Measurements from ENCODE around the gene MARCHF9. TPM values are rescaled to one million over a fixed set of nuclear protein-coding genes. Genes with fewer than 3 reads are reported as not detected.

Gene MARCHF9
- total and polyA plus RNA-seq, 2 donors (not counting 1 experiment from before 2014, with no cell fraction given), result 81.4 to 128 TPM

DNA sequence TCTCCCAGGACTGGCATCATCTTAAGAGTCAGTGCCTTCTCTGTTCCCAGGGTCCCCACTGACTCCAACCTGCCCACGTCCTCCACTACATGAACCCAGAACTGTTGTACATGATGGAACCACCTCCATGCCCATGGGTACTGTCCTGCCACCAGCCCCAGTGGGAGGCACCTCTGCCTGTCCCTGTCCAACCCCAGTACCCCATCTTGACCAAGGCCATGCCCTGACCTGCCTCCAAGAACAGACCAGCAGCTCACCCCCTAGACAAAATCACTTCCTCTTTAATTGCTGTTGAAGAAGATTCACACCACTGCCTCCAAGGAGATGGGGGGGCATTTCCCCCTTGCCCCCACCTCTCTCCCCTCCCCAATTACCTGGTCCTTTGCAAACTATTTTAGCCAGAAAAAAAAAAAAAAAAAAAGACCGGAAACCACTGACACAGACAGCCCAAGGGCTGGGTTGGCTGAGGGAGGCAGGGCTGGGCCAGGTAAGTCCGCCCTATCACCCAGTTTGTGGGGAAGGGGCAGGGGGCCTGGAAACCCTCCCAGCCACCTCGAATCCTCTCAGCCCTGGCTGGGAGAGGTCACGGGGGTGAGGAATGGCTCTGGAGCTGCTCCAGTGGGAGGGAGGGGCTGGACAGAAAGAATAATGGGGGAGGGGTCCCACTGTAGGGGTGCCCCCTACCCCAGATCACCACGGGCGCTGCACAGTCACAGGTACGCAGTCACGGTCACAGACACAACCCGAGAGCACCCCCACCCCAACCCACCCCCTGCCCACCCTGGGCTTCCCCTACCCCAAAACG lies 29.8 kb upstream of the MARCHF9 start:
- ATAC-seq (ENCODE audit: low read depth) (peak; percentile 18), DNase-seq (no peak)
- peaks cover 0 to 52% of the 10 kb centered on the region in 2 experiments for H3K36me3 ChIP-seq (replicated peaks in 1 of 2; ENCODE audit: control extremely low read depth in 1 of 2, control insufficient read depth in 1 of 2, extremely low read depth in 1 of 2, insufficient read depth in 2 of 2, low read length in 1 of 2)
- no peaks in the 10 kb centered on the region for H3K27me3 Mint-ChIP-seq
- TF ChIP-seq, protein P1, sequence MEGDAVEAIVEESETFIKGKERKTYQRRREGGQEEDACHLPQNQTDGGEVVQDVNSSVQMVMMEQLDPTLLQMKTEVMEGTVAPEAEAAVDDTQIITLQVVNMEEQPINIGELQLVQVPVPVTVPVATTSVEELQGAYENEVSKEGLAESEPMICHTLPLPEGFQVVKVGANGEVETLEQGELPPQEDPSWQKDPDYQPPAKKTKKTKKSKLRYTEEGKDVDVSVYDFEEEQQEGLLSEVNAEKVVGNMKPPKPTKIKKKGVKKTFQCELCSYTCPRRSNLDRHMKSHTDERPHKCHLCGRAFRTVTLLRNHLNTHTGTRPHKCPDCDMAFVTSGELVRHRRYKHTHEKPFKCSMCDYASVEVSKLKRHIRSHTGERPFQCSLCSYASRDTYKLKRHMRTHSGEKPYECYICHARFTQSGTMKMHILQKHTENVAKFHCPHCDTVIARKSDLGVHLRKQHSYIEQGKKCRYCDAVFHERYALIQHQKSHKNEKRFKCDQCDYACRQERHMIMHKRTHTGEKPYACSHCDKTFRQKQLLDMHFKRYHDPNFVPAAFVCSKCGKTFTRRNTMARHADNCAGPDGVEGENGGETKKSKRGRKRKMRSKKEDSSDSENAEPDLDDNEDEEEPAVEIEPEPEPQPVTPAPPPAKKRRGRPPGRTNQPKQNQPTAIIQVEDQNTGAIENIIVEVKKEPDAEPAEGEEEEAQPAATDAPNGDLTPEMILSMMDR (IDR thresholded peaks at IDR 0.05), result no peak
- TF ChIP-seq EZH2 (IDR thresholded peaks at IDR 0.05; ENCODE audit: borderline replicate concordance, insufficient read depth, low read depth, low read length, poor library complexity, severe bottlenecking), result no peak
- H3K4me3 ChIP-seq (ENCODE audit: control extremely low read depth in 1 of 5, extremely low read depth in 1 of 5, insufficient read depth in 1 of 5, low read depth in 2 of 5, low read length in 4 of 5), result no peak overlapping the region
- ChIA-PET CTCF (no interaction called here), POLR2A (interaction anchor here (0.6 kb wide), 1 partner anchor 1991 kb away, joined by 5 read pairs; no protein-coding TSS in a partner anchor)
- peaks cover 16% of the 10 kb centered on the region for H3K4me1 Mint-ChIP-seq
- peaks cover 7% of the 10 kb centered on the region for H4K20me1 ChIP-seq (ENCODE audit: control insufficient read depth, insufficient read depth, low read length, poor library complexity, severe bottlenecking)
- 86% methylated on average over 3 of the region's 11 CpGs for WGBS (ENCODE audit: insufficient coverage)
- peak overlapping the region; percentile 38 for H3K4me2 ChIP-seq (replicated peaks; ENCODE audit: low read depth, low read length, poor library complexity, severe bottlenecking)
- H2AFZ ChIP-seq (ENCODE audit: insufficient read depth, low read depth, low read length, poor library complexity, severe bottlenecking), result no peak overlapping the region
- H3K27me3 ChIP-seq (replicated peaks in 1 of 4; ENCODE audit: control extremely low read depth in 1 of 4, control insufficient read depth in 3 of 4, insufficient read depth in 4 of 4, low read length in 3 of 4), result no peaks in the 10 kb centered on the region
- peak overlapping the region; percentile 58 for H3K27ac Mint-ChIP-seq
- H3K4me1 ChIP-seq (ENCODE audit: control insufficient read depth in 2 of 2, insufficient read depth in 2 of 2, low read length in 2 of 2), result peaks cover 8 to 16% of the 10 kb centered on the region in 2 donors
- no peak overlapping the region for H3K4me3 Mint-ChIP-seq
- intact Hi-C loops (cut with micrococcal nuclease), result no loop called here
- H3K9me3 ChIP-seq (ENCODE audit: control extremely low read depth in 1 of 3, control insufficient read depth in 2 of 3, insufficient read depth in 1 of 3, low read length in 2 of 3), result peaks cover 0 to 7% (median 0%) of the 10 kb centered on the region in 3 donors
- no peak overlapping the region for H3K9ac ChIP-seq (ENCODE audit: low read length)
- H3K79me2 ChIP-seq (ENCODE audit: control insufficient read depth, insufficient read depth, low read length), result no peaks in the 10 kb centered on the region
- no peak overlapping the region for H3K27ac ChIP-seq (ENCODE audit: low read length in 2 of 2)
- no peaks in the 10 kb centered on the region for H3K9me3 Mint-ChIP-seq (ENCODE audit: insufficient read depth)

DNA sequence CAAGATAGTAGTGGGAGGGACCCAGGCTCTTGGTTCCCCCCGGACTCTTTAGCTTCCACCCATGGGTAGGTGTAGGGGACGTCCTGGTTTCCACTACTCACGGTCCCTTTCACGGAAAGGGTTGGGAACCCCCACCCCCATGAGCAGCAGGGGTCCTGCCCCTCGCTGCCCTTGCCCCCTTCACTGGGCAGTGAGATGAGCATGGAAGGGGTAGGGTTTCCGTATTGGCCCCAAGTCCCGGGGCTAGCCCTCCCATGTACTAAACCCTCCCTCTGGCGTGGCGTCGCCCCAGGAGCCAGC lies 29.1 kb upstream of the MARCHF9 start:
- 100% methylated on average over 3 of the region's 10 CpGs for WGBS (ENCODE audit: insufficient coverage)
- H3K79me2 ChIP-seq (ENCODE audit: control insufficient read depth, insufficient read depth, low read length), result no peaks in the 10 kb centered on the region
- DNase-seq (no peak), ATAC-seq (ENCODE audit: low read depth) (no peak)
- peaks cover 0 to 52% of the 10 kb centered on the region in 2 experiments for H3K36me3 ChIP-seq (replicated peaks in 1 of 2; ENCODE audit: control extremely low read depth in 1 of 2, control insufficient read depth in 1 of 2, extremely low read depth in 1 of 2, insufficient read depth in 2 of 2, low read length in 1 of 2)
- H3K4me3 Mint-ChIP-seq, result no peak overlapping the region
- peaks cover 0 to 7% (median 0%) of the 10 kb centered on the region in 3 donors for H3K9me3 ChIP-seq (ENCODE audit: control extremely low read depth in 1 of 3, control insufficient read depth in 2 of 3, insufficient read depth in 1 of 3, low read length in 2 of 3)
- CTCF ChIA-PET, result no interaction called here
- POLR2A ChIA-PET, result interaction anchor here (0.6 kb wide), 1 partner anchor 1794 kb away, joined by 4 read pairs; no protein-coding TSS in a partner anchor
- peak overlapping the region; percentile 15 for H3K9ac ChIP-seq (ENCODE audit: low read length)
- H3K27ac Mint-ChIP-seq, result no peak overlapping the region
- H3K27me3 ChIP-seq (replicated peaks in 1 of 4; ENCODE audit: control extremely low read depth in 1 of 4, control insufficient read depth in 3 of 4, insufficient read depth in 4 of 4, low read length in 3 of 4), result no peaks in the 10 kb centered on the region
- H3K9me3 Mint-ChIP-seq (ENCODE audit: insufficient read depth), result no peaks in the 10 kb centered on the region
- H3K27me3 Mint-ChIP-seq, result no peaks in the 10 kb centered on the region
- no peak overlapping the region for H3K27ac ChIP-seq (ENCODE audit: low read length in 2 of 2)
- intact Hi-C loops (cut with micrococcal nuclease), result no loop called here
- H4K20me1 ChIP-seq (ENCODE audit: control insufficient read depth, insufficient read depth, low read length, poor library complexity, severe bottlenecking), result peaks cover 7% of the 10 kb centered on the region
- H2AFZ ChIP-seq (ENCODE audit: insufficient read depth, low read depth, low read length, poor library complexity, severe bottlenecking), result no peak overlapping the region
- peaks cover 8 to 16% of the 10 kb centered on the region in 2 donors for H3K4me1 ChIP-seq (ENCODE audit: control insufficient read depth in 2 of 2, insufficient read depth in 2 of 2, low read length in 2 of 2)
- peak overlapping the region; percentile 22 for H3K4me2 ChIP-seq (replicated peaks; ENCODE audit: low read depth, low read length, poor library complexity, severe bottlenecking)
- H3K4me1 Mint-ChIP-seq, result peaks cover 16% of the 10 kb centered on the region
- TF ChIP-seq EZH2 (IDR thresholded peaks at IDR 0.05; ENCODE audit: borderline replicate concordance, insufficient read depth, low read depth, low read length, poor library complexity, severe bottlenecking), result no peak
- TF ChIP-seq, protein P1 (IDR thresholded peaks at IDR 0.05), result no peak
- H3K4me3 ChIP-seq (ENCODE audit: control extremely low read depth in 1 of 5, extremely low read depth in 1 of 5, insufficient read depth in 1 of 5, low read depth in 2 of 5, low read length in 4 of 5), result peak overlapping the region in 2 of 5 experiments; percentile 10 to 43
